ENCODE measurements around the gene IKBIP. TPM values are rescaled to one million over a fixed set of nuclear protein-coding genes. Genes with fewer than 3 reads are reported as not detected.

Gene IKBIP
- total and polyA plus RNA-seq, 9 of the 15 experiments (the other 6 are each of a cell fraction or from before 2014, with no cell fraction given), result 3.3 to 19.5 (median 14.9) TPM

DNA sequence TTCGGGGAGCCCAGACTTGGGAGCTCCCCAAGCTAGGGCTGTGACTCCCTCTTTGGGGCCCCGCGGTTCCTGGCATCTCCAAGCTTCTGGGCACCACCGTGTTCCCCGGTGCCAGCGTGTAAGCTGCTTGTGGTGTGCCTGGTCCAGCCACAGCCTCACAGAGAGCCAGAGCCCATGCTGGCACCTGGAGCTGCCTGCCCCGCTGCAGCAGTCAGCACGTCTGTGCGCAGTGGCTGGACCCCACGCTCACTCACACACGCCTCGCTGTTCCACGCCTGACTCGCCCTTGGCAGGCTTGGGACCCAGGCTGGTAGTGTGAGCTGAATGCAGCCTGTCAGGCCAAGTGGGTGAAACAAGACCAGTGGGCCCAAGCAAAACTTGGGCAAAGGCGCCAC, 35.0 kb upstream of the IKBIP start:
- Histone ChIP-seq H3K27me3 (ENCODE audit: control insufficient read depth in 2 of 2, insufficient read depth in 2 of 2, low read length in 2 of 2) (no peaks in the 10 kb centered on the region), H3K27ac (ENCODE audit: extremely low read depth, low read depth, low read length) (no peak overlapping the region), H4K20me1 (replicated peaks; ENCODE audit: control insufficient read depth, insufficient read depth, low read length) (no peaks in the 10 kb centered on the region), H3K4me3 (no peak overlapping the region), H3K9me1 (ENCODE audit: control insufficient read depth, insufficient read depth, low read length) (no peaks in the 10 kb centered on the region), H3K79me2 (ENCODE audit: control insufficient read depth, insufficient read depth, low read length) (no peaks in the 10 kb centered on the region), H3K4me2 (ENCODE audit: insufficient read depth, low read length) (no peak overlapping the region), H3K36me3 (ENCODE audit: control insufficient read depth, insufficient read depth, low read length) (peaks cover 19% of the 10 kb centered on the region), H3K4me1 (replicated peaks in 1 of 2; ENCODE audit: control insufficient read depth in 2 of 2, insufficient read depth in 2 of 2, low read length in 2 of 2) (peaks cover 0 to 7% of the 10 kb centered on the region in 2 experiments; a peak in 2 of 5 replicates), H3K9me3 (replicated peaks; ENCODE audit: control insufficient read depth, insufficient read depth, low read depth, low read length) (no peaks in the 10 kb centered on the region), H3K9ac (ENCODE audit: insufficient read depth in 1 of 2, low read depth in 2 of 2, low read length in 2 of 2) (no peak overlapping the region), H2AFZ (ENCODE audit: low read depth, low read length) (no peak overlapping the region)
- in situ Hi-C loops (cut with MboI) (no loop called here), intact Hi-C loops (cut with micrococcal nuclease) (no loop called here)
- CTCF ChIA-PET (ENCODE audit: low intra/inter-chr PET ratio), result no interaction called here
- POLR2A ChIA-PET, result interaction anchor here (0.5 to 1.1 kb wide), 2 partner anchors 43 to 263 kb away, joined by 3 read pairs; no protein-coding TSS in a partner anchor
- DNase-seq (ENCODE audit: extremely low read depth in 1 of 4, low spot score in 3 of 4), result no peak
- BruUV-seq (replicated peaks), result no TSS peak
- TF ChIP-seq TRIM24 (IDR thresholded peaks at IDR 0.05), result no peak
- no peak for TF ChIP-seq ZNF324 (CRISPR knock-in tag; IDR thresholded peaks at IDR 0.05)
- no peak for TF ChIP-seq SP1 (CRISPR knock-in tag; IDR thresholded peaks at IDR 0.05)
- TF ChIP-seq DMBX1 (CRISPR knock-in tag; IDR thresholded peaks at IDR 0.05; ENCODE audit: borderline replicate concordance), result no peak
- no peak for TF ChIP-seq HCFC1 (IDR thresholded peaks at IDR 0.05; ENCODE audit: low read depth, low read length)
- TF ChIP-seq, protein P1, sequence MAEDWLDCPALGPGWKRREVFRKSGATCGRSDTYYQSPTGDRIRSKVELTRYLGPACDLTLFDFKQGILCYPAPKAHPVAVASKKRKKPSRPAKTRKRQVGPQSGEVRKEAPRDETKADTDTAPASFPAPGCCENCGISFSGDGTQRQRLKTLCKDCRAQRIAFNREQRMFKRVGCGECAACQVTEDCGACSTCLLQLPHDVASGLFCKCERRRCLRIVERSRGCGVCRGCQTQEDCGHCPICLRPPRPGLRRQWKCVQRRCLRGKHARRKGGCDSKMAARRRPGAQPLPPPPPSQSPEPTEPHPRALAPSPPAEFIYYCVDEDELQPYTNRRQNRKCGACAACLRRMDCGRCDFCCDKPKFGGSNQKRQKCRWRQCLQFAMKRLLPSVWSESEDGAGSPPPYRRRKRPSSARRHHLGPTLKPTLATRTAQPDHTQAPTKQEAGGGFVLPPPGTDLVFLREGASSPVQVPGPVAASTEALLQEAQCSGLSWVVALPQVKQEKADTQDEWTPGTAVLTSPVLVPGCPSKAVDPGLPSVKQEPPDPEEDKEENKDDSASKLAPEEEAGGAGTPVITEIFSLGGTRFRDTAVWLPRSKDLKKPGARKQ (CRISPR knock-in tag; IDR thresholded peaks at IDR 0.05), result no peak
- no peak for FAIRE-seq
- WGBS (ENCODE audit: insufficient coverage, low coverage, missing lambda C conversion rate), result 79% methylated on average over 14 of the region's 15 CpGs
- ATAC-seq, result no peak; the same call in 2 of the 3 replicates

Measured in K562 (cell line).